Heart left ventricle (tissue), 13 donors: Measurements from ENCODE around the gene BOD1L1.

Experiments
- CTCF ChIP-seq, 12 donors: fragments of 200-600 bp; sonication (generic) in 4 of 12; IDR thresholded peaks; one replicate each; pipeline versions ENCODE4 v1.5.0 to v1.8.0; 2018 to 2022; ENCODE audit warnings: antibody characterized with exemption in 12 of 12, mild to moderate bottlenecking in 5 of 12
- POLR2A ChIP-seq, 2 donors: fragments of 450-650 bp; IDR thresholded peaks; one replicate each; pipeline ENCODE4 v1.6.1; 2017; ENCODE audit warnings: antibody characterized with exemption in 2 of 2, mild to moderate bottlenecking in 2 of 2, moderate library complexity in 2 of 2
- donor health status: ischemic (EF 13 %, LVEDD 7.1; RV severe dilation, severe dysfunction).
- donor health status: DM: no; HTN: yes; CAD: no.
- donor health status: DM: no; HTN: no; CAD: no.
- donor health status: ischemic (EF 25% LVEDD 6.9; RV normal size, moderate dysfunction).
- donor health status: ischemic (EF 25% LVEDD 5.7; RV mildly dilated, moderate dysfunction).
- donor health status: ischemic (EF 35%, LVEDD 5.7; RV mildly dilated, moderate dysfunction).
- donor health status: nonischemic (EF 11% LVEDD 7.7; RV severe dilation, severe dysfunction).
- donor health status: DM: yes; HTN: yes; CAD: no.
- donor health status: PGD.
- donor health status: ischemic (EF 29% LVEDD 5.4; RV normal size, mild dysfunction).
- donor health status: nonischemic (EF 23%, LVEDD 6.1; RV moderate dilation, normal function).

DNA sequence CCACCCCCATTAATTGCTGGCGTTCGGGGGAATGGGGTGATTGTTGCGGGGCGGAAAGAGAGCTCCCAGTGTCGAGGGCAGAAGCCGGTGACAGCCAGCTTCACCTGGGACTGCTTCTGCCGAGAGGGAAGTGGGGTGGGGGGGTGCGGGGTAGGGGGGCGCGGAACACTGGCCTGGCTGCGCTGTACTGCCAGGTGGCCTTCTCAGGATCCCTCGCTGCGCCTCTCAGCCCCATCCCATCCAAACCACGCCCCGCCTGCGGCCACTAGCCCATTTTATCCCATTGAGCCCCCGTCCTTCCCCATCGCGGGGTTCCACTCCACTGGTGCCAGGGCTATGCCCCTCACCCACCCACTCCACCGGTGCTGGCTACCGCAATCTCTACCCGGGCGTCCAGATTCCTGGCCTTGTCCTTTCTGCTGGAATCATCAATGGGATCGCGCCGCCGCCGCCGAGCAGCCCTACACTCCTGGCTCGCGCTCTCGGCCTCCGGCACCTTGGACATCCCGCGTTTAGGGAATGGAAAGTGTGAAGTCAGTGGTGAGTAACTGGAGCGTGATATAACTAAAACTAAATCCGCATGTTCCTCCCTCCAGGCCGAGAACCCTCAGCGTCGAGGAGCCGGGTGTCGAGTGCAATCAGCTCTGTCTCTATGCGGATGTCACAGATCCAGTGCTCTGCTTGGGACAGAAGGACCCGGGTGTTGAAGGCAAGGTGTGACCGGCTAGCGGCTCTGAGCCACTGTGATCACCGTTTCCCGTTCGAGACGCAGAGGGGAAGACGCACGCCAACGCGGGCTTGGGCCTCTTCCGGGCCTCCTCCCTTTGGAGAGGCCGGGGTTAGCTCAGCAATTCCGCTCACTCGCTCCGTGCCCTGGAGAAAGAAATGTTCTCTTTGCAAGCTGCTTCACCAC lies 103.7 kb downstream of the BOD1L1 start:
- TF ChIP-seq POLR2A (IDR thresholded peaks at IDR 0.05): no peak
- TF ChIP-seq CTCF (IDR thresholded peaks at IDR 0.05): no peak
